ENCODE measurements around the gene DUSP5.

Gene DUSP5

DNA sequence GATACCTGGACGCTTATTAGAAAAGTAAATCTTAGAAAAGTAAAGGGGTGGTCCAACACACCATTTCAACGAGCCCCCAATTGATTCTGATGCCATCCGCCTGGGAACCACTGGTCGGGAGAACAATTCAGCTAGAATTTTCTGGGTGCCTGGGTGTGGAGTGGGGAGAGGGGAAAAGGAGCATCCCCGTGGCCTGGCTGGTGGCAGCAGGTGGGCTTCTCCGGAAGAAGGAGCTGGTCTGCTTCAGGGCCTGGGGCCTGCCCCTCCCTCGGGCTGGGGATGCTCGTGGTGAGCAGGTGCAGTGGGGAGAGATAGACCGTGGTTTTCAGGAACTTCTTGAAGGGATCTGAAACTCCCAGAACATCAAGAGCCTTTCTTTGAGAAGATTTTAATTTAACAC is 39.9 kb upstream of the DUSP5 start:
- no peaks in the 10 kb centered on the region for H3K4me1 ChIP-seq (ENCODE audit: control insufficient read depth in 1 of 2, insufficient read depth in 1 of 2, low read depth in 1 of 2, low read length in 1 of 2)

DNA sequence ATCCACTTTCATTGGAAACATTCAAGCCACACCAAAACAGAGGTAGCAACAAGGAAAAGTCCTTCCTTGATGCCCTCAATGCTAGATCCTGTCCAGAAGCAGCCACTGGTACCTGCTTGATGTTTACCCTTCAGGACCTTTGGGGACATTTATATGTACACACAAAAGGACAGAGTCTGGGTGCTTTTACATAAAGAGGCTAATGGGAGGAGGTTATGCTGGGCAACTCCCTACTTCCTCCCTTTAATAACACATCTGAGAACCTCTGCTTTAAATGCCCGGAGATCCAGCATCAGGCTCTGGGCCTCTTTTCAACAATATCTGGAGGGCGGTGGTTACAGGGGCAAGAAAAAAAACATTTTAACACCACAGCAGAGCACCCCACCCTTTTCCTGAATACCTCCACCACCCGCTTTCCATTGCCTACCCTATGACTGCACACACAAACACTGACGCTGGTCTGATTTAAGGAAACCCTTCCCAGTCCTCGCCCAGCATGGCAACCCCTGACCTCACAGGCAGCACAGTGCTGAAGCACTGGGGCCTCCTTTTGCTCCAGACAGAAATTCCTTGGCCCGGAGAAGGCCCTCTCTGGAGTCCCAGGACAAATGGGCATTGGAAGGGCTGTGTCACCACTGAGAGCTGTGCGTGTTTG is 39.3 kb upstream of the DUSP5 start:
- H3K27me3 ChIP-seq = no peaks in the 10 kb centered on the region
- H3K9me3 ChIP-seq = no peaks in the 10 kb centered on the region
- TF ChIP-seq, protein P1, sequence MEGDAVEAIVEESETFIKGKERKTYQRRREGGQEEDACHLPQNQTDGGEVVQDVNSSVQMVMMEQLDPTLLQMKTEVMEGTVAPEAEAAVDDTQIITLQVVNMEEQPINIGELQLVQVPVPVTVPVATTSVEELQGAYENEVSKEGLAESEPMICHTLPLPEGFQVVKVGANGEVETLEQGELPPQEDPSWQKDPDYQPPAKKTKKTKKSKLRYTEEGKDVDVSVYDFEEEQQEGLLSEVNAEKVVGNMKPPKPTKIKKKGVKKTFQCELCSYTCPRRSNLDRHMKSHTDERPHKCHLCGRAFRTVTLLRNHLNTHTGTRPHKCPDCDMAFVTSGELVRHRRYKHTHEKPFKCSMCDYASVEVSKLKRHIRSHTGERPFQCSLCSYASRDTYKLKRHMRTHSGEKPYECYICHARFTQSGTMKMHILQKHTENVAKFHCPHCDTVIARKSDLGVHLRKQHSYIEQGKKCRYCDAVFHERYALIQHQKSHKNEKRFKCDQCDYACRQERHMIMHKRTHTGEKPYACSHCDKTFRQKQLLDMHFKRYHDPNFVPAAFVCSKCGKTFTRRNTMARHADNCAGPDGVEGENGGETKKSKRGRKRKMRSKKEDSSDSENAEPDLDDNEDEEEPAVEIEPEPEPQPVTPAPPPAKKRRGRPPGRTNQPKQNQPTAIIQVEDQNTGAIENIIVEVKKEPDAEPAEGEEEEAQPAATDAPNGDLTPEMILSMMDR (IDR thresholded peaks at IDR 0.05) = no peak
- no peaks in the 10 kb centered on the region for H3K4me1 ChIP-seq (ENCODE audit: control insufficient read depth in 1 of 2, insufficient read depth in 1 of 2, low read depth in 1 of 2, low read length in 1 of 2)
- no peaks in the 10 kb centered on the region for H3K36me3 ChIP-seq
- H3K27ac ChIP-seq = no peak overlapping the region
- no peak overlapping the region for H3K4me3 ChIP-seq (ENCODE audit: low read depth in 1 of 2, low read length in 1 of 2)

More for the DNA sequence above, 39.9 kb upstream of the DUSP5 start:
- Histone ChIP-seq H3K4me3 (ENCODE audit: low read depth in 1 of 2, low read length in 1 of 2) (no peak overlapping the region), H3K27ac (no peak overlapping the region), H3K9me3 (no peaks in the 10 kb centered on the region), H3K27me3 (no peaks in the 10 kb centered on the region), H3K36me3 (no peaks in the 10 kb centered on the region)
- TF ChIP-seq, protein P1 (IDR thresholded peaks at IDR 0.05) = no peak

DNA sequence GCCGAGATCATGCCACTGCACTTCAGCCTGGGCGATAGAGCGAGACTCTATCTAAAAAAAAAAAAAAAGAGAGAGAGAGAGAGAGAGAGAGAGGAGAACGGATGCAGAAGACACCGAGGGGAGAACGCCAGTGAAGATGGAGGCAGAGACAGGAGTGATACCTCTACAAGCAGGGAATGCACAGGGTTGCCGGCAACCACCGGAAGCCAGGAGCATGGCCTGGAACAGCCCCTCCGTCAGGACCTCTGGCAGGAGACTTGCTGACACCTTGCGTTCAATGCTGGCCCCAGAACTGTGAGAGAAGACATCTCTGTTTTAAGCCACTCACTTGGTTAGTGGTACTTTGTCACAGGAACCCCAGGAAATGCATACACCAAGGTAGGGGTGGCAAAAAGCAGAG is 38.1 kb upstream of the DUSP5 start:
- Histone ChIP-seq H3K27ac (no peak overlapping the region), H3K4me1 (ENCODE audit: control insufficient read depth in 1 of 2, insufficient read depth in 1 of 2, low read depth in 1 of 2, low read length in 1 of 2) (no peaks in the 10 kb centered on the region), H3K9me3 (no peaks in the 10 kb centered on the region), H3K4me3 (ENCODE audit: low read depth in 1 of 2, low read length in 1 of 2) (no peak overlapping the region), H3K27me3 (no peaks in the 10 kb centered on the region), H3K36me3 (no peaks in the 10 kb centered on the region)
- TF ChIP-seq, protein P1 (IDR thresholded peaks at IDR 0.05) = no peak

DNA sequence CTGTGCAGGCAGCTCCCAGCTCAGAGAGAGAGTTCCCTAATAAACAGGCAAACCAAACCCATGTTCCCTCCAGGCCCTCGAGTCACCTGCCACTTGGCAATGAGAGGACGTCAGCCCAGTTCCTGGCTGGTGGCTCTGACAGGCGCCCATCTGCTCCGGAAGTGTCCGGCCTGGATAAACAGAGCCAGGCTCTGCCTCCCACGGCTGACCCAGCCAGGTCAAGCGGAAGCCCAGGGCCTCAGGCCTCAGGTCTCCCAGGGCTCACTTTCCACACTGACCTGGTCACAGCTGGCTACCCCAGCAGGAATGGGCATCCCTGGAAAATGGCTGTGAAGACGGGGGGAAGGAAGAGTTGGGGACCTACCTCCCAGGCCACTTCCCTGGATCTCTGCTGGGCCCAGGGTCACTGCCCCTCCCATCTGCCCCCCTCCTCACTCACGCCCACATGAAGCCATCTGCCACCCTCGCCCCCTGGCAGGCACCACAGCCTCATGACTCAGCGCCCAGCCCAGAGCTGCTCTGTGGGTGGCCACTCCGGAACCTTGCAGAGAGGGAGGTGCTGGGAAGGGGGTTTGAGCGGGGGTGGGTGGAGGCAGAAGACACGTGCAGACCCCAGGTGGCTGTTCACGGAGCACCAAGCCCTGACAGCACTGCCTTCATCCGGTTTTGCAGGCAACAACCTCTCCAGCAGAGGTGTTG is 37.4 kb upstream of the DUSP5 start:
- Histone ChIP-seq H3K4me1 (ENCODE audit: control insufficient read depth in 1 of 2, insufficient read depth in 1 of 2, low read depth in 1 of 2, low read length in 1 of 2) (no peaks in the 10 kb centered on the region), H3K27ac (no peak overlapping the region), H3K27me3 (no peaks in the 10 kb centered on the region), H3K4me3 (ENCODE audit: low read depth in 1 of 2, low read length in 1 of 2) (no peak overlapping the region), H3K9me3 (no peaks in the 10 kb centered on the region), H3K36me3 (no peaks in the 10 kb centered on the region)
- TF ChIP-seq, protein P1 (IDR thresholded peaks at IDR 0.05) = no peak

DNA sequence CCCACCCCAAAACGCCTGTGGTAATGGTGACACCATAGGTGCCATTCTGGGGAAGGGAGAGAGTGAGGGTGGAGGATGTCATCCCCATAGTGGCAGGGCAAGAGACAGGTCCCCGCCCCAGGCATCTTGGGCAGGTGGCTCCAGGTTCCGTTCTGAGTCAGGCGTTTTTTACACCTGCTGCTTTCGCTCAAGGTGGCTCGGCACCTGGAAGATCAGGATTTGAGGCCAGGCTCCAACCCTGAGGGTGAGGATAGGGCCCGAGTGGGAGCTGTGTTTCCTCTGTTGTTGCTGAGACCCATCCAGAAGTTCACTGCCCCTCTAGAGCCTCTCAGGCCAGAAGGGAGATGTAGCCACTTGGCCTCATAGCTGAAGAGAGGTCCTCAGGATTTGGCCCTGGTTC is 36.6 kb upstream of the DUSP5 start:
- no peak overlapping the region for H3K27ac ChIP-seq
- H3K4me1 ChIP-seq (ENCODE audit: control insufficient read depth in 1 of 2, insufficient read depth in 1 of 2, low read depth in 1 of 2, low read length in 1 of 2) = no peaks in the 10 kb centered on the region
- no peak overlapping the region for H3K4me3 ChIP-seq (ENCODE audit: low read depth in 1 of 2, low read length in 1 of 2)

More for the DNA sequence above, 36.6 kb upstream of the DUSP5 start:
- no peaks in the 10 kb centered on the region for H3K9me3 ChIP-seq
- TF ChIP-seq, protein P1 (IDR thresholded peaks at IDR 0.05) = no peak
- H3K27me3 ChIP-seq = no peaks in the 10 kb centered on the region
- no peaks in the 10 kb centered on the region for H3K36me3 ChIP-seq

Measured in neutrophil (primary cell).